Esophagus squamous epithelium (tissue), 4 donors: Measurements from ENCODE around the gene GPR176.

ENCODE experiments used
- CTCF ChIP-seq, 6 experiments: fragments of 450-650 bp in 4 of 6; fragments of 200-600 bp in 2 of 6; sonication (generic) in 2 of 6; IDR thresholded peaks; one replicate each; pipeline ENCODE4 v1.5.1; 2016 to 2019; ENCODE audit warnings: antibody characterized with exemption in 6 of 6, mild to moderate bottlenecking in 4 of 6, moderate library complexity in 4 of 6
- POLR2A ChIP-seq, 4 donors: fragments of 450-650 bp; IDR thresholded peaks; one replicate each; pipeline ENCODE4 v1.6.1; 2017; ENCODE audit warnings: antibody characterized with exemption in 4 of 4, mild to moderate bottlenecking in 4 of 4, moderate library complexity in 3 of 4

GRCh38 chr15:39860200-39860599, 59.9 kb downstream of the GPR176 start:
- TF ChIP-seq CTCF (IDR thresholded peaks at IDR 0.05) (no peak), POLR2A (IDR thresholded peaks at IDR 0.05) (no peak)
